H1 (cell line): ENCODE measurements around the gene GALC. TPM values are rescaled to one million over a fixed set of nuclear protein-coding genes. Genes with fewer than 3 reads are reported as not detected.

Source experiments
- ATF3 ChIP-seq: IDR thresholded peaks from 2 replicates; pipeline ENCODE4 v1.6.1; 2011; ENCODE audit warnings: low read depth, mild to moderate bottlenecking, low read length; ENCODE audit not compliant: insufficient read depth
- SIX5 ChIP-seq: IDR thresholded peaks from 2 replicates; pipeline ENCODE4 v1.6.1; 2011; ENCODE audit warnings: mild to moderate bottlenecking, low read depth, low read length
- TEAD4 ChIP-seq: IDR thresholded peaks from 2 replicates; pipeline ENCODE4 v1.6.1; 2012; ENCODE audit warnings: low read depth, low read length, inconsistent platforms, mixed read lengths
- polyA plus RNA-seq, 7 experiments: library from polyadenylated mRNA; depleted of rRNA in 3 of 7; stranded (reverse) in 5 of 7; unstranded in 2 of 7; fragments of >200 nt in 5 of 7; fragments of 200-250 nt in 2 of 7; gene quantifications; 1 replicate in 5 of 7; 2 replicates in 1 of 7; 4 replicates in 1 of 7; pipeline versions ENCODE4 v1.2.1 to v1.2.3, GENCODE V29; 2011 to 2013; ENCODE audit warnings: missing spikeins in 2 of 7, mixed read lengths in 2 of 7
- total RNA-seq: library from RNA; stranded (reverse); fragmentation: NEBNext Ultra II Directional; extraction: Animal tissue kit (Norgen Biotek cat#: 25700); gene quantifications from 2 replicates; pipeline ENCODE4 v1.2.1, GENCODE V29; 2021

GALC gene
- total and polyA plus RNA-seq, 2 of the 8 experiments (the other 6 are each of a cell fraction or from before 2014, with no cell fraction given) = 6.1 to 12.3 TPM

- TF ChIP-seq ATF3 (no peak), TEAD4 (no peak), SIX5 (no peak)
Observed at GRCh38 chr14:88034076-88034475, 41.1 kb upstream of the GALC start (continued).
